ENCODE results near the gene RAB1B.
A peak's percentile ranks its signal among the peaks of the same experiment; 100 is the strongest.

RAB1B gene

GRCh38 chr11:66287889-66288670, 19.6 kb downstream of the RAB1B start:
- Histone ChIP-seq H3K4me3 (ENCODE audit: low read length) (peak overlapping the region; percentile 95), H3F3A (ENCODE audit: control insufficient read depth, insufficient read depth) (no peaks in the 10 kb centered on the region), H3K36me3 (ENCODE audit: control insufficient read depth, low read length) (peaks cover 7% of the 10 kb centered on the region), H3K4me2 (ENCODE audit: low read length) (peak overlapping the region; percentile 92), H3K9me3 (ENCODE audit: control insufficient read depth, insufficient read depth, low read length) (no peaks in the 10 kb centered on the region), H3K79me2 (ENCODE audit: control insufficient read depth, low read length) (peaks cover 17% of the 10 kb centered on the region), H4K20me1 (ENCODE audit: control insufficient read depth, insufficient read depth, low read depth, low read length) (no peaks in the 10 kb centered on the region), H3K9me2 (replicated peaks; ENCODE audit: control insufficient read depth, low read length) (no peaks in the 10 kb centered on the region), H3K27ac (ENCODE audit: low read depth, low read length) (peak overlapping the region; percentile 41), H3K27me3 (ENCODE audit: control insufficient read depth, low read length) (peaks cover 12% of the 10 kb centered on the region), H3K4me1 (ENCODE audit: control insufficient read depth, low read length) (peaks cover 28% of the 10 kb centered on the region)
- no peak for TF ChIP-seq CTCF (IDR thresholded peaks at IDR 0.05; ENCODE audit: low read depth, low read length, poor library complexity, severe bottlenecking)
- no peak for TF ChIP-seq EZH2phosphoT487 (IDR thresholded peaks at IDR 0.05; ENCODE audit: borderline replicate concordance, low read length)

GRCh38 chr11:66288671-66289547, 20.5 kb downstream of the RAB1B start, which contains the start of gene YIF1A:
Gene YIF1A (minus strand): TSS chr11:66289143. CDS start chr11:66288985, 158 bp downstream.
- TF ChIP-seq EZH2phosphoT487 (IDR thresholded peaks at IDR 0.05; ENCODE audit: borderline replicate concordance, low read length) (no peak), CTCF (IDR thresholded peaks at IDR 0.05; ENCODE audit: low read depth, low read length, poor library complexity, severe bottlenecking) (peak; percentile 35)
- Histone ChIP-seq H4K20me1 (ENCODE audit: control insufficient read depth, insufficient read depth, low read depth, low read length) (no peaks in the 10 kb centered on the region), H3K36me3 (ENCODE audit: control insufficient read depth, low read length) (peaks cover 7% of the 10 kb centered on the region), H3K4me1 (ENCODE audit: control insufficient read depth, low read length) (peaks cover 25% of the 10 kb centered on the region), H3K4me3 (ENCODE audit: low read length) (peak within 1 kb of the TSS; percentile 95), H3K4me2 (ENCODE audit: low read length) (peak within 1 kb of the TSS; percentile 92), H3K9me2 (replicated peaks; ENCODE audit: control insufficient read depth, low read length) (no peaks in the 10 kb centered on the region), H3K27me3 (ENCODE audit: control insufficient read depth, low read length) (peaks cover 12% of the 10 kb centered on the region), H3K27ac (ENCODE audit: low read depth, low read length) (peak within 1 kb of the TSS; percentile 41), H3F3A (ENCODE audit: control insufficient read depth, insufficient read depth) (no peaks in the 10 kb centered on the region), H3K9me3 (ENCODE audit: control insufficient read depth, insufficient read depth, low read length) (no peaks in the 10 kb centered on the region), H3K79me2 (ENCODE audit: control insufficient read depth, low read length) (peaks cover 17% of the 10 kb centered on the region)

- Histone ChIP-seq H3K4me3 (ENCODE audit: low read length) (peak overlapping the region; percentile 95), H3K27me3 (ENCODE audit: control insufficient read depth, low read length) (peaks cover 12% of the 10 kb centered on the region), H3K9me3 (ENCODE audit: control insufficient read depth, insufficient read depth, low read length) (no peaks in the 10 kb centered on the region), H3K27ac (ENCODE audit: low read depth, low read length) (peak overlapping the region; percentile 38; the same call in 1 of the 2 replicates), H3F3A (ENCODE audit: control insufficient read depth, insufficient read depth) (no peaks in the 10 kb centered on the region), H4K20me1 (ENCODE audit: control insufficient read depth, insufficient read depth, low read depth, low read length) (no peaks in the 10 kb centered on the region), H3K4me2 (ENCODE audit: low read length) (peak overlapping the region; percentile 87), H3K9me2 (replicated peaks; ENCODE audit: control insufficient read depth, low read length) (no peaks in the 10 kb centered on the region), H3K4me1 (ENCODE audit: control insufficient read depth, low read length) (peaks cover 21% of the 10 kb centered on the region), H3K79me2 (ENCODE audit: control insufficient read depth, low read length) (peaks cover 17% of the 10 kb centered on the region), H3K36me3 (ENCODE audit: control insufficient read depth, low read length) (peaks cover 7% of the 10 kb centered on the region)
- TF ChIP-seq CTCF (IDR thresholded peaks at IDR 0.05; ENCODE audit: low read depth, low read length, poor library complexity, severe bottlenecking) (no peak), EZH2phosphoT487 (IDR thresholded peaks at IDR 0.05; ENCODE audit: borderline replicate concordance, low read length) (no peak)
Observed at GRCh38 chr11:66289548-66290329, 21.3 kb downstream of the RAB1B start.

Data from DOHH2 (cell line).